HG03135 (cell line): ENCODE data around the gene ARTN.

ENCODE experiments used
- ATAC-seq: cut with Tn5 transposase; IDR thresholded peaks from one replicate; pipeline ENCODE4 v1.9.1; 2021; ENCODE audit warnings: mild to moderate bottlenecking, moderate library complexity; ENCODE audit not compliant: unreplicated experiment

The ARTN gene, protein sequence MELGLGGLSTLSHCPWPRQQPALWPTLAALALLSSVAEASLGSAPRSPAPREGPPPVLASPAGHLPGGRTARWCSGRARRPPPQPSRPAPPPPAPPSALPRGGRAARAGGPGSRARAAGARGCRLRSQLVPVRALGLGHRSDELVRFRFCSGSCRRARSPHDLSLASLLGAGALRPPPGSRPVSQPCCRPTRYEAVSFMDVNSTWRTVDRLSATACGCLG

DNA sequence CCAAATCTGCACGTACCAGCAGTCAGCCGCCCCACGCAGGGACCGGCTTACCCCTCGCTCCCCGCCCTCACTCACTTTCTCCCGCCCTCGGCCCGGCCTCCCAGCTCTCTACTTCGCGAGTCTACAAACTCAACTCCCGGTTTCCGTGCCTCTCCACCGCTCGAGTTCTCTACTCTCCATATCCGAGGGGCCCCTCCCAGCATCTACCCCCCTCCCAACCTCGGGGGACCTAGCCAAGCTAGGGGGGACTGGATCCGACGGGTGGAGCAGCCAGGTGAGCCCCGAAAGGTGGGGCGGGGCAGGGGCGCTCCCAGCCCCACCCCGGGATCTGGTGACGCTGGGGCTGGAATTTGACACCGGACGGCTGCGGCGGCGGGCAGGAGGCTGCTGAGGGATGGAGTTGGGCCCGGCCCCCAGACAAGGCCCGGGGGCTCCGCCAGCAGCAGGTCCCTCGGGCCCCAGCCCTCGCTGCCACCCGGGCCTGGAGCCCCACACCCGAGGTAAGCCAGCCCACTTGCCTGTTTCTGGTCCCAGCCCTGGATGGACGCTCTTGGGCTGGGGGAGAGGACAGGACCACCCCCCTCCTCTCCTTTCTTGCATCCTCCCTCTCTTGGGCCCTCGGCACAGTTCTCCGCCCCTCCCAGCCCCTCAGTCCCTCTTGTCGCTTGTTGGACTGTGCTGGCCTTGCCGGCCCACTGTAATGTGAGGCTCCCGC, at the start of gene ARTN:
Gene ARTN, plus strand, starts transcription at position 416 of the 715 bp plus-strand sequence. CDS start 1,856 bp downstream, outside the sequence.
- ATAC-seq: no peak

DNA sequence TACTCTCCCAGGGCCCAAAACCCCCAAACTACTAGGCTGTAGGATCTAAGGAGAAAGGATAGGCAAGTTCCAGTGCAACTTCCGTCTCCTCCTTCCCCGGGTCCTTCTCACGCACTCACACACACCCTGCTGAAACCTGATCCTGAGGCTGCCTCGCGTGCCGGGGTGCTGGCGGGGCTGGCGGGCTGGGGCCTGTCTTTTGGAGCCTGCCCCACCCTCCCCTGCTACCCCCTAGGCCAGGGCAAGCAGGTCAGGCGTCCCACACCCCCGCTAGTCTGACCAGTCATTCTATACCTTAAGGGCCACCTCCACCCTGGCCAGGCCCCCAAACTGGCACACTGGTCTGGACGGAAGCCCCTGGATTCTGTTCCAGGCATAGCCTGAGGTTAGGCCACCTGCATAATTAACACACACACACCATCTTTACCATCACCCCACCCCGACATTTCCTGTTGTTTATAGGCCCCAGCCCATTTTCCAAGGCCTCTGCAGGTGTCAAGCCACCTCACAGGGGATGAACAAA, 48.3 kb upstream of the ARTN start:
- ATAC-seq: no peak

DNA sequence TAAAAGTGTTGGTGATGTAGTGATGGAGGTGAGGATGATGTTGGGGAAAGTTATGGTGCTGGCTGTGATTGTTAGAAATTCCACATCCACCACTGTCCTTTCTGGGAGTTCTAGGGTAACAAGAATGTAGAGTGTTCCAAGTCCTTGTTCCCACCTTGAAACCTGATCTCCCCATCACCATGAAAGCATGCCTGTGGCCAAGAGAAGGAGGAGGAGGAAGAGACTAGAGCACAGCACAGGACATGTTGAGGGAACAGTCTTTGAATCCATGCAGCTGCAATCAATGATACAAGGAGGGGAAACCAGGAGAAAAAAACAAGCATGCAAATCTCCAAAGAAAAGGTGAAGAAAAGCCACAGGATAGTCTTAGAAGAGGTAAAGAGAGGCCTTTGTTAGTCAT, 45.9 kb upstream of the ARTN start:
- ATAC-seq: no peak

DNA sequence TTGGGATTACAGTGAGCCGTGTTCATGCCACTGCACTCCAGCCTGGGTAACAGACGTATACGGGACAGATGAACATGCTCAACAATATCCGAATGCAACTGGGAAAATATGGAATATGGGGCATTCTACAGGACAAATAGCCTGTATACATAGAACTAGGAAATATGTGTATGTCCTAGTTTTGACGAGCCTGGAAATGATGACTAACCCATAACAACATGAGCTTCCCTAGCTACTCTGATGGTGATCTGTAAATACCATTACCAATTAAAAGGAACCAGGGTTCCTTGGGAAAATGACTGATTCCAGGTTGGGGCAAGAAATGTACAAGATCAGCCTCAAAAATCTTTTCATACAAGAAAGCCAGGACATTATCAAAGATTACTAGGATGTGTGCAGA, 42.8 kb upstream of the ARTN start:
- ATAC-seq: no peak

DNA sequence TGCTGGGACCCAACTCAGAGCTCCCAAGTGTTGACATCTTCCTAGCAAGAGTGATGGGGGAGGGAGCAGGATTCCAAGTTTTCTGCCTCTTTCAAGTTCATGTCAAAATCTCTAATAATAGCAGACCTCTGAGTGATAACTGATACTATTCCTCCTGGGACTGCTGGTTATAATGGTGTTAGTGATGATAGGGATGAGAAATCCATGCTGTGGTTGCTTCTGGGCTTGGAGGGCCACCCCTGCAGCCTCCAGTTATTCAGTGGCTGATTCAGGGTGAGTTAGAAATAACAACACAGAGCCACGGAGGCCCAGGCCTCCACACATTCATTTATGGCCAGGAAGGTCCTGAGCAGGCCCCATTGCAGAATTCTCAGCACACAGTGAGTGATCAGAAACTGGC, 40.6 kb upstream of the ARTN start:
- ATAC-seq: no peak

DNA sequence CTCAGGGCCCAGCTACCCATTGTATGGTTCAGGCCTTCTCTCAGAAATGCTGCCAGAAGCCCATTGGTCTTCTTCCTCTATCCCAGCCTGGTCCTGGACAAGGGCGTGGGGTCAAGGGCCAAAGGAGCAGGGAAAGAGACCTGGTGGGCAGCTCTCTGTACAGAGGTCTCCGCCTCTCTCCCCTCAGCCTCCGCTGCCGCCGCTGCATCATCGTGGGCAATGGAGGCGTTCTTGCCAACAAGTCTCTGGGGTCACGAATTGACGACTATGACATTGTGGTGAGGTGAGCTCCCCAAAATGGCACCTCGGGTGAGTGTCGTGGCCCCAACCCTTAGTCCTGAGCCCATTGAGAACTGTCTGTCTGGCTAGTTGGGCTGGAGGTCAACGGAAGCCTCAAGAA, 34.6 kb upstream of the ARTN start:
- ATAC-seq: no peak

DNA sequence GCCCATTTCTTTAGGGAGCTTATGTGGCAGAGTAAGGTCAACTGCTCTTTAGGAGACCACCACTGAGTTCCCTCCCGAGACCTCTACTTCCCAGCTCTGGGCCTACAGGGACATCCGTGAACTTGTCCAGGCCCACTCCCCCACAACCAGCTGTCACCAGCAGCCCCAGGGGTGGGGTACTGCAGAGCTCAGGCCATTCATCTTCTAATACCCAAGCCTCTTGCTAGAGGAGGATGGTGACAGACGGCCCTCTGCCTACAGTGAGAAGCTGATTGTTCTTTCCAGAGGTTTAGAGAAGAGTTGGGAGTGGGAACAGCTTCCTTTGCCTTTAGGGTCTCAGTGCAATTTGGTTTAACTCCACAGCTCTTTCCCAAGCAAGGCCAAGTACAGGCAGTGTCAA, 33.2 kb upstream of the ARTN start:
- ATAC-seq: no peak

DNA sequence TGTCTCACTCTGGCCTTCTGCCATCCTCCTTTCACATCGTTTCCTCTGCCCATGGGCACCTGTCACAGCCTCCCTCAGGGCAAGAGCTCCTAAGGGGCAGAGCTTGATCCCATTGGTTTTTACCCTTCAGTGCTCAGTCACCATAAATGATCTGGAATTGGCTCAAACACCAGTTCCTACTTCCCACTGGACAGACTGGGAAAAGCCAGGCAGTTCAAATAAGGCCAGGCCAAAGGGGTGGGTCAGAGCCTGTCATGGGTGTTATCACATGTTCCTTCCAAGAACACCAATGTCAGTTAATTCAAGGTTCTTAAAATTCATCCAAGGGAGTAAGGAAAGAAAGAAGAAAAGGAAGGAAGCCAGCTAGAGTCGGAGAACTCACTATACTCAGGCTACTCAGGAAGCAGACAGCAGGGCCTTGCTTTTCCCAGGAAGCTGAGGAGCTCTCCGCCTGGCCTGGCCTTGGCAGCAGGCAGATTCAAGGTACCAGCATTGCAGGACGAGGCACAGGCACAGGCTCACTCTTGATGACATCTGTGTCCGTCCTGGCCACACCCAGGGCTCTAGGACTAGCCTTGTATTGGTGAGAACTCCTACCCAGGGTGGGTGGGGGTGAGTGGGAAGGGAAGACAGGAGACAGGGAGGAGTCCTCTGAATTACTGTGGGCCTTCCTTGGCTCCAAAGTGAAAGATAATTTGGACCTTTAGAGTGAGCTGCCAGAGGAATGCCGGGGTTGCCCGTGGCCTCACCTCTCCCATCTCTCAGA, 32.2 kb upstream of the ARTN start:
- no peak for ATAC-seq

DNA sequence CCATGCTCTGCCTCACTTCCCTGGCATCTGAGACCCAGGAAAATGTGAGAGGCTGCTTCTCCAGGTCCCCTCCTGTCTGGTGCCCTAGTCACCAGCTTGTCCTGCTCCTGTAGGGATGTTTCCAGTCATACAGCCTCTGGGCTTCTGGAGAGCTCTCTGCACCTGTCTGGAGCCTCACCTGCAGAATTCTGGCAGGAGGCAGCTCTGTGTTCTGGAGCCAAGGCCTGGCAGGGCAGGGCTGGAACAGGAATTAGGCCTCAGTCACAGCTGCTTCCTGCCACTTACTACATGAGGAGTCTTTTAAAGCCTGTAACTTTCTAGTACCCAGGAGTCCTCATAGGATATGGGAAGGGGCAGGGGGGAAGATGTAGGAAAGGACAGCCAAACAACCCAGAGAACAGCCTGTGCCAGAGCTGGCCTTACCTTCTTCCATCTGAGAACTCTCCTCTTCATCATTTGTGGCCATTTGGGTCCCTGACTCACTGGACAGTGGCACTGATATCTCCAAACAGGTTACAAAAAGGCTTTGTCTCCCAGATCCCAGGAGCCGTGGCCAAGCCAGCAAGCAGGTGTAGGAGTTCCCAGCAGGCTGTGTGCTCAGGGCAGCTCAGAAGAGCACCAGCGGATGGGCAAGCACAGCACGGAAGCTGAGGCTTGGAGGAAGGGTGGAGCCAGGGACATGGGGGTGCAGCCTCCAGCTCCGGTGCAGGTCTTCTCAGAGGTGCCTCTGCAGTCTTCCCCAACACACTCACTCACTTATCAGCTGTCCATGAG, 31.4 kb upstream of the ARTN start:
- ATAC-seq: no peak

DNA sequence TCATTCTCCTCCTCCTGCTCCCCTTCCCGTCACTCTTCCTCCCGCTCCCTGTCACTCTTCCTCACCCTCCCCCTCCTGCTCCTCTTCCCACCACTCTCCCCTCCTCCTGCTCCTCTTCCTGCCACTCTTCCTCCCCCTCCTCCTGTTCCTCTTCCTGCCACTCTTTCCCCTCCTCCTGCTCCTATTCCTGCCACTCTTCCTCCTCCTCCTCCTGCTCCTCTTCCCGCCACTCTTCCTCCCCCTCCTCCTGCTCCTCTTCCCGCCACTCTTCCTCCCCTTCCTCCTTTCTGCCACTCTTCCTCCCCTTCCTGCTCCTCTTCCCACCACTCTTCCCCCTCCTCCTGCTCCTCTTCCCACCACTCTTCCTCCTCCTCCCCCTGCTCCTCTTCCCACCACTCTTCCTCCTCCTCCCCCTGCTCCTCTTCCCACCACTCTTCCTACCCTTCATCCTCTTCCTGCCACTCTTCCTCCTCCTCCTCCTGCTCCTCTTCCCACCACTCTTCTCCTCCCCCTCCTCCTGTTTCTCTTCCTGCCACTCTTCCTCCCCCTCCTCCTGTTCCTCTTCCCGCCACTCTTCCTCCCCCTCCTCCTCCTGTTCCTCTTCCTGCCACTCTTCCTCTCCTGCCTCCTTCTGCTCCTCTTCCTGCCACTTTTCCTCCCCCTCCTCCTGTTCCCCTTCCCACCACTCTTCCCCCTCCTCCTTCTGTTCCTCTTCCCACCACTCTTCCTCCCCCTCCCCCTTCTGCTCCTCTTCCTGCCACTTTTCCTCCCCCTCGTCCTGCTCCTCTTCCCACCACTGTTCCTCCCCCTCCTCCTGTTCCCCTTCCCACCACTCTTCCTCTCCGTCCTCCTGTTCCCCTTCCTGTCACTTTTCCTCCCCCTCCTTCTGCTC, 28.7 kb upstream of the ARTN start:
- ATAC-seq: no peak

DNA sequence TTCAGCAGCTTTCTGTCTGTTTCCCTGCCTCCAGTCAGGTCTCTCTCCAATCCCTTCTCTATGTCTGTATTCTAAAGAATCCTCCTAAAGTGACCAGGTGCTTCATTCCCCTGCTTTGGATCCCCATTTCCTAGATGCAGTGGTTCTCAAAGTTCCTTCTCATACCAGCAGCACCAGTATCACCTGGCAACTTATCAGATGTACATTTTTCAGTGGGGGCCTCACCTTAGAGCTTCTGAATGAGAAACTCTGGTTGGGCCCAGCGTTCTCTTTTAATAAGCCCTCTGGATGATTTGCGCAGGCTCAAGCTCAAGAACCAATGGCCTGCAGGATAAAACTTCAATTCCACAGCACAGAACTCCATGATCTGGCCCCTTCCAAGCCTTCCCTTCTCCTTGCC, 25.4 kb upstream of the ARTN start:
- ATAC-seq: no peak

DNA sequence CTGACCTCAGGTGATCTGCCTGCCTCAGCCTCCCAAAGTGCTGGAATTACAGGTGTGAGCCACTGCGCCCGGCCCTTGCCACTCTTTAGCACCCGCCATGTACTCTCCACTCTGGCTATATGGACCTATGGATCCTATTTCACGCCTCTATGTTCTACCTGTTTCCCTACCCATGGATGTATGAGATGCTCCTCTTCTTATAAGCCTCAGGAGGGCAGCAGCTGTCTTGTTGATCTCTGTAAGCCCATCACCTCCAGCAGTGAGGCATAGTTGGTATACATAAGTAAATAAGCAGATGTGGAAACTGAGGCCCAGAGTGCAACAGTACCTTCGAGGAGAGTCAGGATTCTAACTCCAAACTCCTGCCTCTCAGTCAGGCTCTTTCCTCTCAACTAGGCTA, 24.7 kb upstream of the ARTN start:
- ATAC-seq: no peak

DNA sequence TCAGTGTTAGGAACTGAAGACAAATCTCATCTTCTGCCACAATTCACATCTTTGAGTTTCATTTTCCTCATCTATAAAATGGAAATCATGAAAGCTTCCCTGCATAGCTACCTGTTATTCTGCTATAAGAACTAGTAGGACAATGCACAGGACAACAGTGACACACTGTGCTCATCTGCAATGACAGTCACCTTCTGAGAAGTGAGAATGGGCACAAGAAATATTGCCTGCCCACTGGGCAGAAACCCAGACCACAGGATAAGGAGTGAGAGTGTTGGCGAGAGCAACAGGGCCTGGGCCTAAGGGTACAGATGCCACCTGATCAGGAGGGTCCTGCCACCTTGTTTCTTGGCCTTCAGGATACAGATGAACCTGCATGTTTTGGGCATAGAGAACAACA, 23.3 kb upstream of the ARTN start:
- no peak for ATAC-seq

DNA sequence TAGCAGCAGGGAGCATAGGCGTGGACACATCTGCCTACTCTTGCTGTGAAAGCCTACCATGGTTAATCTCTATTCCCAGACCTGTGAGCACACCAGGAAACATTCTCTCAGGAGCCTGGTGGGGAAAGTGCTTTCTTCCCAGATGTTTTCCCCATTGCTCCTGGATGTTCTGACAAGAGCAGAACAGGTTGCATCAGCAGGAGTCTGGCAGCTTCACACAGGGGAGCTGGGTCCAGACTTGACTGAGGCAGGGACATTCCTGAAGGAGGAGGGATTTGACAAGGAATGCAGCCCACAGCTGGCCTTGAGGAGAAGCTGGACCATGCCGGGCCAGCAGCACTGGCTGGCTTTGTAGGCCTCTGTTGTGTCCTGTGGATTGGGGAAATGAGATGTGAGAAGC, 21.0 kb upstream of the ARTN start:
- no peak for ATAC-seq

DNA sequence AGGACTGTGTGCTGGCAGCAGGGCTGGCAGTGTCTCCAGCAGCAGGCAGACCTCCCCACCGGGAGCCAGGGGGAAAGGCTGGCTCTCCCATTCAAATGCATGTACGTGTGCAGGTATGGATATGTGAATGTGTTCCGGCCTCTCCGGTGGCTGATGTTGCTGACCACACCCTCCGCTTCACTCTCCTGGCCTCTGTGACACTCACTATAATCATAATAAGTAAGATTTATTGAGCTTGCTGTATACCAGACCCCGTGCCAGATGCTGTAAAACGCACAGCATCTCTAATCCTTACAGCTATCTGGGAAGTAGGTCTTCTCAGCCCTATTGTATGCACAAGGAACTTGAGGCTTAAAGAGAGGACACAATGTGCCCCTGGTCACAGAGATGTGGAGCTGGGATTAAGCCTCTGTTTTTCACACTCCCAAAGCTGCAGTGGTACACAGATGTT, 20.5 kb upstream of the ARTN start:
- ATAC-seq: no peak

DNA sequence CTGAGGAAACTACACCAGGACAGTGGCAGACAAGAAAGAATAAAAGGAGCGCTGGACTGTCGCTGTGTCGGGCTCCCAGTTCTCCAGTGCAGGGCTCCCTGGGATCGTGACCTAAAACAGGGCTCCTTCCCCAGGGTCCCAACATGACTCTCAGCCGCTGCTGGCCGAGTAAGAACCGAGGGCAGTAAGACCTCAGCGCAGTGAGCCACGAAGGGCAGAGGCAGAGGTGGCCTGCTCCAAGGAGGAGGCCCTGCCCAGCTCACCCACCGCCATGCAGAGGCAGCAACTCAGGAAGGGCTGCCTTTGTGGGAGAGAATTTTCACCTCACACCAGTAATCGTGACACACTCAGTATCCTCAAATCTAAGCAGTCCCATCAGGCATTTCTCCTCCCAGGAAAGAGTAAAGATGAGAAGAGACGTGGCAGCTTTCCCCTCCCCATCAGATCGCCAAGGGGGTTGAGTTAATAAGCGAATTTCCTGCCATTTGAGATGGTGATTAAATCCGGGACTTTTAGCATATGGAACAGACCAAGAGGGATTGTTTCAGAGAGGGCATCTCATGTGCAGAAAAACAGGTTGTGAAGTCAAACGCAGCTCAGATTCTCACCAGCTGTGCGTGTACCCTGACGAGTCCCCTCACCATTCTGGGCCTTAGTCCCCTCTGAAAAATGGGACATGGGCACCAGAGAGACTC, 19.8 kb upstream of the ARTN start:
- no peak for ATAC-seq

DNA sequence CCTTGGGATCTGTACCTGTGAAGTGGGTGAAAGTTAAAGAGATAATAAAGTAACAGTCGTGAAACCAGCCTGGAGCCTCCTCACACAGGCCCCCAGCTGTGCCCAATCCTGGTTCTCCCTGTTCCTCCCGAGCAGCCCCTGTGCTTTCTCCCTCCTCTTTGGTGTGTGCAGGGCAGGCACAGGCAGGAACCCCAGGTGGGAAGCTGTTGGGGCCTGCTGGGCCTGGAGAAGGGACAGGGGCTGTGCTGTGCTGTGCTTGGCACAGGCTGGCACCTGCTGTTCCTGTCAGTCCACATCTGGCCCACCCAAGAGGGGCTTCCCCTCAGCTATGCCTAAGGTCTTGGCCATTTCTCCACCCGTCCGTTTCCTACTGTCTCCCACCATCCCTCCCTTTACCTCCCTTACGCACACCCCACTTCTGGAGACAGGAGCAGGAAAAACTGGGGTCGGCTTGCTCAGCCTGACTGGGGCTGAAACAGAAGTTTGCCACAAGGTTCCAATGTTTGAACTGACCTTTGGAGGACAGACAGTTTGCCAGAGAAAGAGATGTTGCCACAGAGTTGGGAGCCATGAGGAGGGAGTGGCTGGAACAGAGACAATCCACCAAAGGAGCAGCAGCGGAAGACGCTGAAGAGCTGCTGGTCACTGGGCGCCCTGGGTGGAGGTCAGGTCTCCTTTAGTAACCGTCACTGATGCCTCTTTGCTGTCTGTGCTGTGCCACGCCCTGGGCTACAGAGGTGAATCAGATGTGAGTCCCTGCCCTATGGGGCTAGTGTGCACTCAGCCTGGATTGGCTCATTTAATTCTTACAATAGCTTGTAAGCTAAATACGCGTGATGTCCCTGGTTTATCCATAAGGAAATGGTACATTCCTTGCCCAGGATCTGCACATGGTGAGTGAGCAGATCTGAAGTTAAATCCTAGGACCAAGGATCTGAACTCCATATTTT, 18.8 kb upstream of the ARTN start:
- ATAC-seq: no peak

DNA sequence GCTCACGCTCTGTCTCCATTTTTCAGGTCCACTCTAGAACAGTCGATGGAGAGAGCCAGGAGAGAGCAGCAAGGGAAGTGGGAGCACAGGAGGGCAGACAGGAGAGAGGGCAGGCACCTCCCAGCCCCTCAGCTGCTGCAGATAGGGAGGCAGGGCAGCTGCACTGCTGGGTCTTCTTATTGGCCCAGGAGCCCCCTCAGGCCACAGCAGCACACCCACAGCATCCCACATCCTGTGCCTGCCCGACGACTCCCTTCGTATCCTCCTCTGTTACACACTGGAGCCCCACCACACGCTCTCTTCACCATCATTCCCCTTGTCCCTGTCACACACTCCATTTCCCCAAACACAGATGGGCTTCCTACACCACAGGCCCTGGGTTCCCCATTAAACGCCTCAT, 13.7 kb upstream of the ARTN start:
- no peak for ATAC-seq
